HCT116 (cell line): Measurements from ENCODE around the gene THAP3.

ENCODE experiments used
- CTCF ChIP-seq, 3 experiments: fragments of 200-600 bp in 1 of 3; sonication (generic) in 1 of 3; IDR thresholded peaks in 2 of 3; conservative IDR thresholded peaks in 1 of 3; 2 replicates each; pipeline ENCODE4 v1.5.1; 2012 to 2017; ENCODE audit warnings: low read depth in 2 of 3, low read length in 2 of 3, antibody characterized with exemption in 1 of 3, borderline replicate concordance in 1 of 3, control low read depth in 1 of 3, mild to moderate bottlenecking in 1 of 3, mixed read lengths in 1 of 3, mixed run types in 1 of 3, moderate library complexity in 1 of 3; ENCODE audit not compliant: insufficient read depth in 1 of 3
- EZH2 ChIP-seq: fragments of 200-600 bp; sonication (generic); IDR thresholded peaks from 2 replicates; pipeline ENCODE4 v1.6.1; 2017; ENCODE audit warnings: antibody characterized with exemption, mixed run types
- MAX ChIP-seq: IDR thresholded peaks from 2 replicates; pipeline ENCODE4 v1.6.1; 2012
- POLR2A ChIP-seq: IDR thresholded peaks from 2 replicates; pipeline ENCODE4 v1.7.0; 2011; ENCODE audit warnings: borderline replicate concordance; ENCODE audit not compliant: insufficient read depth, insufficient read length; ENCODE audit errors: extremely low read depth
- POLR2AphosphoS5 ChIP-seq: IDR thresholded peaks from 2 replicates; pipeline ENCODE4 v1.6.1; 2011; ENCODE audit warnings: mild to moderate bottlenecking, low read depth, low read length, moderate library complexity
- SP1 ChIP-seq: IDR thresholded peaks from 2 replicates; pipeline ENCODE4 v1.6.1; 2012; ENCODE audit warnings: low read depth
- TCF7L2 ChIP-seq: IDR thresholded peaks from 2 replicates; pipeline ENCODE4 v1.7.0; 2011; ENCODE audit warnings: borderline replicate concordance, inconsistent platforms; ENCODE audit not compliant: insufficient read depth, insufficient read length; ENCODE audit errors: extremely low read depth

- TF ChIP-seq CTCF (IDR thresholded peaks at IDR 0.05 in 2 of 3, conservative IDR thresholded peaks at IDR 0.05 in 1 of 3; ENCODE audit: borderline replicate concordance in 1 of 3, insufficient read depth in 1 of 3, low read depth in 2 of 3, low read length in 2 of 3) (no peak), TCF7L2 (no peak), POLR2A (no peak), EZH2 (no peak), MAX (no peak), SP1 (no peak), POLR2AphosphoS5 (no peak)
Measured at GRCh38 chr1:6635910-6636760, 11.5 kb downstream of the THAP3 start.
